SK-N-SH (cell line): ENCODE data around the gene TTYH3.

ENCODE experiments used
- CTCF ChIP-seq: fragments of 200-600 bp; sonication (generic); IDR thresholded peaks from 2 replicates; pipeline ENCODE4 v1.6.1; 2017; ENCODE audit warnings: antibody characterized with exemption, mild to moderate bottlenecking, moderate library complexity
- EZH2phosphoT487 ChIP-seq: fragments of 200-600 bp; sonication (generic); IDR thresholded peaks from 2 replicates; pipeline ENCODE4 v1.6.1; 2017; ENCODE audit warnings: low read depth, mixed run types, mild to moderate bottlenecking, antibody characterized with exemption, moderate library complexity, borderline replicate concordance
- MAX ChIP-seq: IDR thresholded peaks from 2 replicates; pipeline ENCODE4 v1.4.0; 2012; ENCODE audit warnings: low read depth
- MXI1 ChIP-seq: IDR thresholded peaks from 2 replicates; pipeline ENCODE4 v1.6.1; 2012; ENCODE audit warnings: mild to moderate bottlenecking, low read depth, low read length, improper control_type of control experiment
- RFX5 ChIP-seq: IDR thresholded peaks from 2 replicates; pipeline ENCODE4 v1.6.1; 2012; ENCODE audit warnings: mild to moderate bottlenecking, improper control_type of control experiment, low read length
- TEAD4 ChIP-seq: IDR thresholded peaks from 2 replicates; pipeline ENCODE4 v1.4.0; 2012; ENCODE audit warnings: mild to moderate bottlenecking, borderline replicate concordance; ENCODE audit not compliant: insufficient read depth
- TF ChIP-seq, protein P1 (sequence below): IDR thresholded peaks from 2 replicates; pipeline ENCODE4 v1.4.0; 2012; ENCODE audit warnings: low read depth, borderline replicate concordance

GRCh38 chr7:2611922-2612321, 19.9 kb upstream of the TTYH3 start:
- TF ChIP-seq MAX (no peak), MXI1 (no peak), CTCF (no peak), TEAD4 (no peak), RFX5 (no peak), EZH2phosphoT487 (no peak)
- TF ChIP-seq, protein P1, sequence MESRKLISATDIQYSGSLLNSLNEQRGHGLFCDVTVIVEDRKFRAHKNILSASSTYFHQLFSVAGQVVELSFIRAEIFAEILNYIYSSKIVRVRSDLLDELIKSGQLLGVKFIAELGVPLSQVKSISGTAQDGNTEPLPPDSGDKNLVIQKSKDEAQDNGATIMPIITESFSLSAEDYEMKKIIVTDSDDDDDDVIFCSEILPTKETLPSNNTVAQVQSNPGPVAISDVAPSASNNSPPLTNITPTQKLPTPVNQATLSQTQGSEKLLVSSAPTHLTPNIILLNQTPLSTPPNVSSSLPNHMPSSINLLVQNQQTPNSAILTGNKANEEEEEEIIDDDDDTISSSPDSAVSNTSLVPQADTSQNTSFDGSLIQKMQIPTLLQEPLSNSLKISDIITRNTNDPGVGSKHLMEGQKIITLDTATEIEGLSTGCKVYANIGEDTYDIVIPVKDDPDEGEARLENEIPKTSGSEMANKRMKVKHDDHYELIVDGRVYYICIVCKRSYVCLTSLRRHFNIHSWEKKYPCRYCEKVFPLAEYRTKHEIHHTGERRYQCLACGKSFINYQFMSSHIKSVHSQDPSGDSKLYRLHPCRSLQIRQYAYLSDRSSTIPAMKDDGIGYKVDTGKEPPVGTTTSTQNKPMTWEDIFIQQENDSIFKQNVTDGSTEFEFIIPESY, result no peak
